Astrocyte of the cerebellum (primary cell): Measurements from ENCODE around the gene SPOUT1.
"Not testable (repeated sequence)": the region's sequence is repeated elsewhere in the genome, so short reads cannot be mapped to it uniquely, and the experiment has no call there.

Experiments
- DNase-seq: peaks from one replicate; pipeline ENCODE4 v3.0.0-alpha.2; 2011; ENCODE audit warnings: low read depth
- H3K4me3 ChIP-seq: 2 replicates; pipeline ENCODE4 v1.5.1; 2011; ENCODE audit warnings: mild to moderate bottlenecking, low read depth, low read length, moderate library complexity
- CTCF ChIP-seq: IDR thresholded peaks from 2 replicates; pipeline ENCODE4 v1.5.1; 2012; ENCODE audit warnings: low read length, low read depth, moderate library complexity, mild to moderate bottlenecking; ENCODE audit errors: missing control alignments
- in situ Hi-C: cut with HindIII; loops from 2 replicates; pipeline ENCODE4 v1.10.0; 2017; ENCODE audit warnings: low sequenced_read_pairs

SPOUT1 gene

GRCh38 chr9:128785427-128785826, 44.2 kb downstream of the SPOUT1 start:
- no peak for TF ChIP-seq CTCF
- no peak for DNase-seq
- H3K4me3 ChIP-seq, result no peak overlapping the region
- in situ Hi-C loops, result no loop called here

- no peak for DNase-seq
- TF ChIP-seq CTCF, result no peak
- no peak overlapping the region for H3K4me3 ChIP-seq
- in situ Hi-C loops, result no loop called here
Measured at GRCh38 chr9:128782669-128783068, 46.9 kb downstream of the SPOUT1 start.

- no peak overlapping the region for H3K4me3 ChIP-seq
- DNase-seq, result no peak
- TF ChIP-seq CTCF, result no peak
- in situ Hi-C loops, result no loop called here
Measured at GRCh38 chr9:128781187-128782070, 48.2 kb downstream of the SPOUT1 start.

- H3K4me3 ChIP-seq, in situ Hi-C loops, DNase-seq: not testable (repeated sequence)
Measured at GRCh38 chr9:128780093-128780492, 49.5 kb downstream of the SPOUT1 start.

- H3K4me3 ChIP-seq, result no peak overlapping the region
- no peak for TF ChIP-seq CTCF
- no peak for DNase-seq
- in situ Hi-C loops, result no loop called here
Measured at GRCh38 chr9:128774804-128775203, 54.8 kb downstream of the SPOUT1 start.

GRCh38 chr9:128773049-128773448, 56.5 kb downstream of the SPOUT1 start:
- no peak for TF ChIP-seq CTCF
- no peak overlapping the region for H3K4me3 ChIP-seq
- in situ Hi-C loops, result no loop called here
- DNase-seq, result no peak

GRCh38 chr9:128771745-128772519, 57.7 kb downstream of the SPOUT1 start, which contains the start of gene ZER1:
ZER1 (minus strand) TSS chr9:128771927; CDS start chr9:128755565, 16,362 bp downstream.
- DNase-seq, result peak; percentile 62
- in situ Hi-C loops, result no loop called here
- no peak for TF ChIP-seq CTCF
- H3K4me3 ChIP-seq, result peak within 1 kb of the TSS; percentile 96
